Naive thymus-derived CD4-positive, alpha-beta T cell (primary cell): Measurements from ENCODE around the gene LRRC4C. TPM values are rescaled to one million over a fixed set of nuclear protein-coding genes. Genes with fewer than 3 reads are reported as not detected.
A peak's percentile ranks its signal among the peaks of the same experiment; 100 is the strongest.

Source experiments
- ATAC-seq: fragments of 150-1000 bp; cut with Tn5 transposase; 2 replicates; pipeline ENCODE4 v1.10.0; 2021; ENCODE audit warnings: mild to moderate bottlenecking, moderate library complexity
- CTCF ChIA-PET: fragments of 350-600 bp; sonication (Branson Sonifier 250); formaldehyde crosslinking; loops from one replicate; lab custom pipeline; 2021; ENCODE audit warnings: antibody characterized with exemption; lab: Charles Lee
- POLR2A ChIA-PET: fragments of 350-600 bp; sonication (Branson Sonifier 250); formaldehyde crosslinking; loops from one replicate; lab custom pipeline; 2021; ENCODE audit warnings: antibody characterized with exemption, inconsistent platforms; lab: Charles Lee
- DNase-seq, 9 donors: peaks; one replicate each; pipeline versions ENCODE4 v3.0.0 to v3.0.0-alpha.2; 2020 to 2022; ENCODE audit warnings: mixed read lengths in 1 of 9
- H3K27ac ChIP-seq: one replicate; pipeline ENCODE4 v1.7.0; 2013; ENCODE audit warnings: mild to moderate bottlenecking, low read depth, low read length, moderate library complexity
- H3K27me3 ChIP-seq, 2 donors: one replicate each; pipeline ENCODE4 v1.7.0; 2013; ENCODE audit warnings: low read length in 2 of 2, mild to moderate bottlenecking in 2 of 2, moderate library complexity in 2 of 2; ENCODE audit not compliant: control insufficient read depth in 2 of 2, insufficient read depth in 2 of 2
- H3K36me3 ChIP-seq, 3 experiments: 1 replicate in 2 of 3; 2 replicates in 1 of 3; pipeline ENCODE4 v1.7.0; 2013; ENCODE audit warnings: low read length in 3 of 3, mild to moderate bottlenecking in 3 of 3, moderate library complexity in 1 of 3; ENCODE audit not compliant: insufficient read depth in 3 of 3, control insufficient read depth in 2 of 3
- H3K4me1 ChIP-seq, 2 donors: one replicate each; pipeline ENCODE4 v1.7.0; 2013; ENCODE audit warnings: low read length in 2 of 2, mild to moderate bottlenecking in 2 of 2, moderate library complexity in 1 of 2; ENCODE audit not compliant: control insufficient read depth in 2 of 2, insufficient read depth in 2 of 2
- H3K4me3 ChIP-seq: 2 replicates; pipeline ENCODE4 v1.7.0; 2013; ENCODE audit warnings: mild to moderate bottlenecking, low read length
- H3K9me3 ChIP-seq, 3 experiments: 1 replicate in 2 of 3; 2 replicates in 1 of 3; pipeline ENCODE4 v1.7.0; 2013; ENCODE audit warnings: low read length in 3 of 3; ENCODE audit not compliant: control insufficient read depth in 2 of 3
- H3K27ac Mint-ChIP-seq, 9 donors: one replicate each; pipeline ENCODE4 v1.8.0; 2020 to 2022; ENCODE audit warnings: mixed read lengths in 9 of 9, mild to moderate bottlenecking in 8 of 9, moderate library complexity in 5 of 9, inconsistent platforms in 2 of 9
- H3K27me3 Mint-ChIP-seq, 5 donors: one replicate each; pipeline ENCODE4 v1.8.0; 2021 to 2022; ENCODE audit warnings: mixed read lengths in 5 of 5, mild to moderate bottlenecking in 1 of 5
- H3K36me3 Mint-ChIP-seq, 5 donors: one replicate each; pipeline ENCODE4 v1.8.0; 2020 to 2022; ENCODE audit warnings: mixed read lengths in 5 of 5, mild to moderate bottlenecking in 3 of 5, inconsistent platforms in 1 of 5
- H3K4me1 Mint-ChIP-seq, 7 donors: one replicate each; pipeline ENCODE4 v1.8.0; 2020 to 2022; ENCODE audit warnings: mixed read lengths in 7 of 7, mild to moderate bottlenecking in 3 of 7, inconsistent platforms in 1 of 7
- H3K4me3 Mint-ChIP-seq, 10 donors: one replicate each; pipeline ENCODE4 v1.8.0; 2020 to 2022; ENCODE audit warnings: mild to moderate bottlenecking in 10 of 10, mixed read lengths in 10 of 10, moderate library complexity in 6 of 10, inconsistent platforms in 2 of 10
- H3K9me3 Mint-ChIP-seq, 11 donors: one replicate each; pipeline ENCODE4 v1.8.0; 2020 to 2022; ENCODE audit warnings: mixed read lengths in 11 of 11, mild to moderate bottlenecking in 4 of 11, inconsistent platforms in 1 of 11, moderate library complexity in 1 of 11
- intact Hi-C, 2 donors: fragments of 100-400 bp; cut with micrococcal nuclease; formaldehyde crosslinking; loops; one replicate each; pipeline ENCODE4 v1.15.1; 2023
- polyA plus RNA-seq, 2 donors: library from polyadenylated mRNA; unstranded; fragments of 300-500 nt; fragmentation: Illumina TruSeq; gene quantifications; one replicate each; pipeline ENCODE4 v1.2.3, GENCODE V29; 2021
- total RNA-seq, 6 experiments: library from RNA in 5 of 6; stranded (reverse) in 5 of 6; gene quantifications; 1 replicate in 5 of 6; 2 replicates in 1 of 6; pipeline ENCODE4 v1.2.3 and lab custom pipeline; 2021 to 2026

Gene LRRC4C
- total and polyA plus RNA-seq, 7 experiments from 2014 or later, result not detected

DNA sequence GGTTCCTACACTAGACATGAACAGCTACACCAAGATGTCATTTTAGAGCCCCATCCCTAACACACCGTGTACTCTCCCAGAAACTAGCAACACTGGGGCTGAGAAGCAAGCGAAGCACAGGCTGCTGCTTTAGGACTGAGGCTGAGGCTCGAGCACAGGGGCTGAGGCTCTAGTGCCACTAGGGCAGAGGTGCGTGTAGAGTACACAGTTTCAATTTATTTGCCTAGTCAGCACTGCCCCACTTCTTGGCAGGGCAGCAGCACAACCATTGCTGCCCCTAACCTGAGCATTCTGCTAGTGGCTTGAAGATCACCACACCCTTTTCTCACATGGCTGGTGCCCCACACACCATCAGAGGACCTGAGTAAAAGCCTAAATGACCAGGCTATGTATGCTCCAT is 713.2 kb downstream of the LRRC4C start:
- Mint-ChIP-seq H3K4me3 (no peak overlapping the region), H3K27me3 (no peaks in the 10 kb centered on the region), H3K4me1 (no peaks in the 10 kb centered on the region), H3K36me3 (no peaks in the 10 kb centered on the region), H3K27ac (no peak overlapping the region), H3K9me3 (peaks cover 0 to 51% (median 13%) of the 10 kb centered on the region in 11 donors)
- H3K27ac ChIP-seq, result no peak overlapping the region
- ChIA-PET CTCF (no interaction called here), POLR2A (no interaction called here)
- H3K27me3 ChIP-seq, result no peaks in the 10 kb centered on the region
- H3K9me3 ChIP-seq, result peaks cover 0 to 13% (median 5%) of the 10 kb centered on the region in 3 experiments
- no peaks in the 10 kb centered on the region for H3K36me3 ChIP-seq
- H3K4me1 ChIP-seq, result no peaks in the 10 kb centered on the region
- DNase-seq (no peak), ATAC-seq (no peak)
- no peak overlapping the region for H3K4me3 ChIP-seq
- intact Hi-C loops, result no loop called here

DNA sequence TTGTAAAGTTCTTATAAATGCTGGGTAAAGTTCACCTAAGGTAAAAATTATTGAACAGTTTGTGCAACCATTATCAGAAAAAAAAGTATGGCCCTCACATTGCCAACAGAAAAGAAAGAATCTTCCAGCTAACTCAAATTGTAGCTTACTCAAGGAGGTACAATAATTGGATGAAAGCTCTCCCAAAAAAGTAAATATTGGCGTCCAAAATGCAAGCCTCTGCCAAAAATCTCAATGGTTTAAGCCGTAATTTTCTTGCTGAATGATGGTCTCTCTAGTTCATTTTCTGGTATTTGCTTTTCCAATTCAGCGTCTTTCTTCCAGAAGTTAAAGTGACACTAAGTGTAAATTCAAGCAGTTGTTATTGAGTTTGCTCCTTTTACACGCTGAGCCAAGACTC is 727.3 kb downstream of the LRRC4C start:
- H3K9me3 ChIP-seq, result no peaks in the 10 kb centered on the region
- ChIA-PET POLR2A (no interaction called here), CTCF (no interaction called here)
- no peak overlapping the region for H3K27ac ChIP-seq
- ATAC-seq (no peak), DNase-seq (no peak)
- no peaks in the 10 kb centered on the region for H3K36me3 Mint-ChIP-seq
- no peaks in the 10 kb centered on the region for H3K36me3 ChIP-seq
- no peak overlapping the region for H3K4me3 Mint-ChIP-seq
- no peak overlapping the region for H3K4me3 ChIP-seq
- H3K9me3 Mint-ChIP-seq, result peaks cover 2 to 40% (median 18%) of the 10 kb centered on the region in 11 donors
- no peaks in the 10 kb centered on the region for H3K27me3 Mint-ChIP-seq
- intact Hi-C loops, result no loop called here
- H3K27me3 ChIP-seq, result no peaks in the 10 kb centered on the region
- H3K27ac Mint-ChIP-seq, result no peak overlapping the region
- no peaks in the 10 kb centered on the region for H3K4me1 ChIP-seq
- no peaks in the 10 kb centered on the region for H3K4me1 Mint-ChIP-seq

DNA sequence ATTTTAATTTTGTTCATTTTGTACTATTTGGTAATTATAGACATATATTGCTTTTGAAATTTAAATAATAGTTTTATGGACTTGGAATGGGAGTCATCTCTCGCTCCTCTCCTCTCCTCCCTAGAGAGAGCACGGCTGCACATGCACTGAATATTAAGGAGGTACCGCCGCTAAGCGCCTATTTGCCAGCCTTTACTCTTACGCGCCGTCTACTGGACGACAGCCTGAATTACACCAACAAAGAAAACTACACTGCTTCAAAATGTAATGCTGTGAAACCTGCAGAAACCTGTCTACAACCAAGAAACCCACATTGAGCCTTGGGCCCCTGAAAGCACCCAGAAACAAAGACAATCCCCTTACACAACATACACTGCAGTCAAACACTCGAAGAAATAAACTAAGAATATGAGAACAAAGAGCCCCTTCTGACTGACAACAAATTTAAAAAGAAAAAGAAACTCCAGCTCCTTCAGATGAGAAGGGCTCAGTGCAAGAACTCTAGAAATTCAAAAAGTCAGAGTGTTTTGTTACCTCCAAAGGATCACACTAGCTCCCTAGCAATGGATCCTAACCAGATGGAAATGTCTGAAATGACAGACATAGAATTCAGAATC is 737.2 kb downstream of the LRRC4C start:
- Histone ChIP-seq H3K36me3 (no peaks in the 10 kb centered on the region), H3K9me3 (no peaks in the 10 kb centered on the region), H3K27me3 (no peaks in the 10 kb centered on the region), H3K4me1 (no peaks in the 10 kb centered on the region), H3K27ac (no peak overlapping the region), H3K4me3 (no peak overlapping the region)
- CTCF ChIA-PET, result no interaction called here
- POLR2A ChIA-PET, result no interaction called here
- H3K4me3 Mint-ChIP-seq, result no peak overlapping the region
- H3K27ac Mint-ChIP-seq, result no peak overlapping the region
- ATAC-seq (no peak), DNase-seq (no peak)
- intact Hi-C loops, result no loop called here
- H3K4me1 Mint-ChIP-seq, result no peaks in the 10 kb centered on the region
- H3K36me3 Mint-ChIP-seq, result no peaks in the 10 kb centered on the region
- H3K9me3 Mint-ChIP-seq, result peaks cover 4 to 46% (median 15%) of the 10 kb centered on the region in 11 donors
- no peaks in the 10 kb centered on the region for H3K27me3 Mint-ChIP-seq

DNA sequence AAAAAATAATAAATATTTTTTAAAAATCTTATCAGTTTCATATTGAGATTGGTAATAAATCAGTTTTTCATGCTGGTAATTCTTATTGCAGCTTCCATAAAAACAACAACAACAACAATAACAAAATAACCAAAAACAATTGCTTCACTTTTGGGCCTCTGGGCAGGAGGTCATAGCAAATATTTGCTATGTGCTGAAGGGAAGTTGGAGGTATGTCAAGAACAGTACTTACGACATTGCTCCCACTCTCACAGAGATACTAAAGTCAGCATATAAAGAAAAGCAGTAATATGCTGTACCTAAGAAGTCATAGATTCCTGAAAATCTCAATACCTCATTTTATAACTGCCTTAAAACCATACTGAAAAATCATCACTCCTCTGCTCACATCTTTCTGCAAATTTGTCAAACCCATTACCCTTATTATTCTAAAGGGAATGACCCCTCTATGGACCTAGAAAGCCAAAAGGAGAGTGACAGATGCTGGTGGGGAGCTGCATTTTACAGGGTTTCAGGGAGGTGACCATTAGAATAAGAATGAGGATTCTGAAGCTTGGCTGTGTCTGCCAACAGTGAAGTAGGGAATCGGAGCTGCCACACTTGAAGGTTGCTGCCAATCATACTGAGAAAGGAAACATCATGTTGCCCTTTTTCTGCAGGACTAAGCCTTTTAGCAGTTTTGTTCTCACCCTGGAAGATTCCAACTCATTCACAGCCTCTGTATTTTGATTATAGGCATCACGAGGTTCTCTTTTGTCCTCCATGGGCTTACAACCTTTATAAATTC is 742.9 kb downstream of the LRRC4C start:
- Histone ChIP-seq H3K4me3 (no peak overlapping the region), H3K27ac (no peak overlapping the region), H3K27me3 (no peaks in the 10 kb centered on the region), H3K9me3 (no peaks in the 10 kb centered on the region), H3K4me1 (no peaks in the 10 kb centered on the region), H3K36me3 (no peaks in the 10 kb centered on the region)
- DNase-seq, result no peak
- ChIA-PET CTCF (no interaction called here), POLR2A (no interaction called here)
- intact Hi-C loops, result no loop called here
- no peak overlapping the region for H3K4me3 Mint-ChIP-seq
- no peaks in the 10 kb centered on the region for H3K36me3 Mint-ChIP-seq
- ATAC-seq, result no peak
- peak overlapping the region in 1 of 9 donors; percentile 24 for H3K27ac Mint-ChIP-seq
- H3K4me1 Mint-ChIP-seq, result no peaks in the 10 kb centered on the region
- peaks cover 0 to 20% (median 5%) of the 10 kb centered on the region in 11 donors for H3K9me3 Mint-ChIP-seq
- H3K27me3 Mint-ChIP-seq, result no peaks in the 10 kb centered on the region

DNA sequence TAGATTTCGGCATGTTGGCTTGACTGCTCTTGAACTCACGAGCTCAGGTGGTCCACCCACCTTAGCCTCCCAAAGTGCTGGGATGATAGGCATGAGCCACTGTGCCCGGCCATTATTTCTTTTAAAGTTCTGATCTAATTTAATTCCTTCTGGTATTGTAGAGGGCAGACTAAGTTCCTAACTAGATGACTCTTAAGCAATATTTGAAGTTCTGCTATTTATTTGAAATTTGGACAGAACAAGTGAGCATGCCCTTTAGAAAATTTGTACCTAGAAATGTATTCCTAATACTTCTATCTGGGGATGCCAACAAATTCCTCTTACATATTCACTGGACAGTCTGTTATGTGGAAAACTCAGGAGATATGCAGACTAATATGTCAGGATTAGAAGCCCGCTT is 746.4 kb downstream of the LRRC4C start:
- Histone ChIP-seq H3K9me3 (no peaks in the 10 kb centered on the region), H3K36me3 (no peaks in the 10 kb centered on the region), H3K4me1 (no peaks in the 10 kb centered on the region), H3K27me3 (no peaks in the 10 kb centered on the region), H3K4me3 (no peak overlapping the region), H3K27ac (no peak overlapping the region)
- Mint-ChIP-seq H3K36me3 (no peaks in the 10 kb centered on the region), H3K27ac (no peak overlapping the region), H3K27me3 (no peaks in the 10 kb centered on the region), H3K4me1 (no peaks in the 10 kb centered on the region), H3K9me3 (peaks cover 2 to 22% (median 11%) of the 10 kb centered on the region in 11 donors), H3K4me3 (no peak overlapping the region)
- intact Hi-C loops, result no loop called here
- DNase-seq (no peak), ATAC-seq (no peak)
- ChIA-PET POLR2A (no interaction called here), CTCF (no interaction called here)

DNA sequence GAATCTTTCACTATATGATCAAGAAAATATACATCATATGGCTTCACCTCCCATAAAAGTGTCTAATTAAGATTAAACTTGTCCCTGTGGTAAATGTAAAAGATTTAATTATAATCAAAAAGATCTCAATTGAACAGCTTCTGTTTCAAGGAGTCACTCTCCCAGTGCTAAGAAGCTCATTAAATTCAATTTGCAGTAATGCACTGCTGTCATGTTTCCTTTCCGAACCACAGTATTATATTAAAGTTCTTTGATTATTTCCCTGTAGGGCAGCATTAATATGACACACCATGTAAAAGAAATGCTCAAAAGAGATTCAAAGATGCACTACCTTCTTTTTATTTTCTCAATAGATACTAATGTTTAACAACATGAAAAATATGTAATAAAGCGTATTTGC is 758.4 kb downstream of the LRRC4C start:
- intact Hi-C loops, result no loop called here

DNA sequence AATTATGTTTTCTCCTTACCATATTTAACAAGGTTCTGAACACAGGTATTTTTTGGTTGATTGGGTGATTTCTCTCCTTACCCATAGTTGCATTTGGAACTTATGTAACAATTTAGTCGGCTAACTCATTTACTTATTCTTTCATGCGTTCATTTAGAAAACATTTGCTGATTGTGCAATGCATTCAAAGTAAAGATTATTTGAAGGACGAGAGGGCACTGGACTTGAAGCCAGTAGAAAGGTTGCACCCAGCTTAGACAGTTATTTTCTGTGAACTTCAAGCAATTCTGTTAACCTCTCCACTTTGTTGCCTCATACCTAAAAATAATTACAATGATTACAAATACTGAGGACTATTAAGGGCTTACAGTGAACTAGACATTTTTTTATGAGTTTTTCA is 769.6 kb downstream of the LRRC4C start:
- Mint-ChIP-seq H3K4me3 (no peak overlapping the region), H3K27ac (no peak overlapping the region), H3K36me3 (no peaks in the 10 kb centered on the region), H3K9me3 (peaks cover 1 to 21% (median 10%) of the 10 kb centered on the region in 11 donors), H3K4me1 (no peaks in the 10 kb centered on the region), H3K27me3 (no peaks in the 10 kb centered on the region)
- CTCF ChIA-PET, result no interaction called here
- ATAC-seq, result no peak
- Histone ChIP-seq H3K36me3 (no peaks in the 10 kb centered on the region), H3K9me3 (no peaks in the 10 kb centered on the region), H3K4me3 (no peak overlapping the region), H3K4me1 (no peaks in the 10 kb centered on the region), H3K27ac (no peak overlapping the region), H3K27me3 (no peaks in the 10 kb centered on the region)
- POLR2A ChIA-PET, result no interaction called here
- no peak for DNase-seq
- intact Hi-C loops, result no loop called here

More for the DNA sequence above, 758.4 kb downstream of the LRRC4C start:
- H3K36me3 ChIP-seq, result no peaks in the 10 kb centered on the region
- H3K27ac Mint-ChIP-seq, result no peak overlapping the region
- ATAC-seq (no peak), DNase-seq (no peak)
- H3K9me3 Mint-ChIP-seq, result peaks cover 0 to 18% (median 11%) of the 10 kb centered on the region in 11 donors
- peaks cover 0 to 3% (median 0%) of the 10 kb centered on the region in 3 experiments for H3K9me3 ChIP-seq
- no peaks in the 10 kb centered on the region for H3K27me3 Mint-ChIP-seq
- no peaks in the 10 kb centered on the region for H3K36me3 Mint-ChIP-seq
- no peaks in the 10 kb centered on the region for H3K4me1 ChIP-seq
- ChIA-PET CTCF (no interaction called here), POLR2A (no interaction called here)
- H3K4me3 Mint-ChIP-seq, result no peak overlapping the region
- H3K27me3 ChIP-seq, result no peaks in the 10 kb centered on the region
- no peaks in the 10 kb centered on the region for H3K4me1 Mint-ChIP-seq
- no peak overlapping the region for H3K27ac ChIP-seq
- H3K4me3 ChIP-seq, result no peak overlapping the region
